Neural progenitor cell (in vitro differentiated cells): ENCODE measurements around the gene DBI. TPM values are rescaled to one million over a fixed set of nuclear protein-coding genes. Genes with fewer than 3 reads are reported as not detected.
A peak's percentile ranks its signal among the peaks of the same experiment; 100 is the strongest.

Source experiments
- DNase-seq: peaks from one replicate; pipeline ENCODE4 v3.0.0-alpha.2; 2016; ENCODE audit warnings: low spot score
- H2AFZ ChIP-seq: fragments of 200-600 bp; sonication (generic); replicated peaks from 2 replicates; pipeline ENCODE4 v1.6.1; 2016; ENCODE audit warnings: antibody characterized with exemption
- H3F3A ChIP-seq: fragments of 200-600 bp; sonication (generic); 2 replicates; pipeline ENCODE4 v1.6.1; 2016; ENCODE audit warnings: antibody characterized with exemption, low read depth
- H3K27ac ChIP-seq: fragments of 200-600 bp; sonication (generic); 2 replicates; pipeline ENCODE4 v1.5.1; 2016; ENCODE audit warnings: mild to moderate bottlenecking
- H3K27me3 ChIP-seq: fragments of 200-600 bp; sonication (generic); 2 replicates; pipeline ENCODE4 v1.6.1; 2016; ENCODE audit warnings: mild to moderate bottlenecking, moderate library complexity
- H3K36me3 ChIP-seq: fragments of 200-600 bp; sonication (generic); 2 replicates; pipeline ENCODE4 v1.5.1; 2016
- H3K4me1 ChIP-seq: fragments of 200-600 bp; sonication (generic); 2 replicates; pipeline ENCODE4 v1.6.1; 2016; ENCODE audit warnings: mixed run types
- H3K4me2 ChIP-seq: fragments of 200-600 bp; sonication (generic); 2 replicates; pipeline ENCODE4 v1.6.1; 2016
- H3K4me3 ChIP-seq: fragments of 200-600 bp; sonication (generic); 2 replicates; pipeline ENCODE4 v1.5.1; 2016
- H3K79me2 ChIP-seq: fragments of 200-600 bp; sonication (generic); 2 replicates; pipeline ENCODE4 v1.6.1; 2016; ENCODE audit warnings: low read depth
- H3K9ac ChIP-seq: fragments of 200-600 bp; sonication (generic); 2 replicates; pipeline ENCODE4 v1.6.1; 2016
- H3K9me3 ChIP-seq: fragments of 200-600 bp; sonication (generic); 2 replicates; pipeline ENCODE4 v1.5.1; 2016; ENCODE audit warnings: low read depth
- H4K20me1 ChIP-seq: fragments of 200-600 bp; sonication (generic); 2 replicates; pipeline ENCODE4 v1.6.1; 2016; ENCODE audit warnings: low read depth
- H3K27ac Mint-ChIP-seq: 3 replicates; pipeline ENCODE4 v1.8.0; 2021; ENCODE audit warnings: mixed read lengths
- H3K27me3 Mint-ChIP-seq: 2 replicates; pipeline ENCODE4 v1.8.0; 2022; ENCODE audit warnings: low read depth, mild to moderate bottlenecking, inconsistent platforms, moderate library complexity, mixed read lengths; ENCODE audit not compliant: insufficient read depth
- H3K36me3 Mint-ChIP-seq: 3 replicates; pipeline ENCODE4 v1.8.0; 2021; ENCODE audit warnings: mixed read lengths
- H3K4me1 Mint-ChIP-seq: 3 replicates; pipeline ENCODE4 v1.8.0; 2021; ENCODE audit warnings: mixed read lengths
- H3K4me3 Mint-ChIP-seq: 3 replicates; pipeline ENCODE4 v1.8.0; 2021; ENCODE audit warnings: mild to moderate bottlenecking, moderate library complexity, mixed read lengths
- H3K9me3 Mint-ChIP-seq: 3 replicates; pipeline ENCODE4 v1.8.0; 2020; ENCODE audit warnings: mixed read lengths
- CTCF ChIP-seq: fragments of 200-600 bp; sonication (generic); IDR thresholded peaks from 2 replicates; pipeline ENCODE4 v1.5.1; 2017; ENCODE audit warnings: antibody characterized with exemption, mild to moderate bottlenecking
- EZH2 ChIP-seq: fragments of 200-600 bp; sonication (generic); IDR thresholded peaks from 2 replicates; pipeline ENCODE4 v1.6.1; 2017; ENCODE audit warnings: antibody characterized with exemption, mild to moderate bottlenecking, moderate library complexity
- EZH2phosphoT487 ChIP-seq: fragments of 200-600 bp; sonication (generic); IDR thresholded peaks from 2 replicates; pipeline ENCODE4 v1.6.1; 2017; ENCODE audit warnings: antibody characterized with exemption
- total RNA-seq: library from RNA; depleted of rRNA; stranded (reverse); fragments of >200 nt; gene quantifications from 2 replicates; pipeline ENCODE4 v1.2.3, GENCODE V29; 2015; ENCODE audit warnings: low replicate concordance

Gene DBI
- total RNA-seq, 1 donor from 2014 or later: 238 TPM

GRCh38 chr2:119387381-119388129, 20.8 kb downstream of the DBI start:
- no peaks in the 10 kb centered on the region for H3K79me2 ChIP-seq
- Mint-ChIP-seq H3K4me1 (peaks cover 4% of the 10 kb centered on the region), H3K27ac (no peak overlapping the region), H3K4me3 (no peak overlapping the region), H3K36me3 (no peaks in the 10 kb centered on the region), H3K9me3 (no peaks in the 10 kb centered on the region), H3K27me3 (peaks cover 5% of the 10 kb centered on the region)
- H3K4me3 ChIP-seq: no peak overlapping the region
- no peaks in the 10 kb centered on the region for H3K4me1 ChIP-seq
- no peaks in the 10 kb centered on the region for H3K36me3 ChIP-seq
- DNase-seq: no peak
- no peaks in the 10 kb centered on the region for H3F3A ChIP-seq
- peak overlapping the region; percentile 48 for H2AFZ ChIP-seq
- H3K9ac ChIP-seq: no peak overlapping the region
- H4K20me1 ChIP-seq: no peaks in the 10 kb centered on the region
- H3K27ac ChIP-seq: no peak overlapping the region
- H3K27me3 ChIP-seq: no peaks in the 10 kb centered on the region
- H3K9me3 ChIP-seq: no peaks in the 10 kb centered on the region
- no peak for TF ChIP-seq EZH2phosphoT487
- H3K4me2 ChIP-seq: no peak overlapping the region

GRCh38 chr2:119389615-119390306, 23.0 kb downstream of the DBI start:
- no peaks in the 10 kb centered on the region for H3K9me3 ChIP-seq
- H3K4me2 ChIP-seq: no peak overlapping the region

GRCh38 chr2:119393971-119394748, 27.4 kb downstream of the DBI start:
- H3K27me3 Mint-ChIP-seq: peaks cover 3% of the 10 kb centered on the region
- no peaks in the 10 kb centered on the region for H3K79me2 ChIP-seq
- H3F3A ChIP-seq: no peaks in the 10 kb centered on the region
- H3K27me3 ChIP-seq: no peaks in the 10 kb centered on the region
- no peaks in the 10 kb centered on the region for H3K36me3 Mint-ChIP-seq
- no peak overlapping the region for H2AFZ ChIP-seq
- TF ChIP-seq EZH2phosphoT487 (no peak), EZH2 (no peak), CTCF (no peak)
- no peaks in the 10 kb centered on the region for H3K4me1 ChIP-seq
- no peak overlapping the region for H3K4me3 Mint-ChIP-seq
- H3K9ac ChIP-seq: no peak overlapping the region
- H3K4me1 Mint-ChIP-seq: peaks cover 3% of the 10 kb centered on the region
- no peak overlapping the region for H3K27ac Mint-ChIP-seq
- H3K4me3 ChIP-seq: no peak overlapping the region
- H3K36me3 ChIP-seq: no peaks in the 10 kb centered on the region
- H3K9me3 Mint-ChIP-seq: no peaks in the 10 kb centered on the region
- H3K4me2 ChIP-seq: no peak overlapping the region
- H4K20me1 ChIP-seq: no peaks in the 10 kb centered on the region
- H3K27ac ChIP-seq: no peak overlapping the region
- no peak for DNase-seq
- H3K9me3 ChIP-seq: no peaks in the 10 kb centered on the region

More at GRCh38 chr2:119389615-119390306, 23.0 kb downstream of the DBI start:
- TF ChIP-seq EZH2 (no peak), EZH2phosphoT487 (no peak), CTCF (no peak)
- H3K36me3 ChIP-seq: no peaks in the 10 kb centered on the region
- no peak for DNase-seq
- H3K79me2 ChIP-seq: no peaks in the 10 kb centered on the region
- H3K9ac ChIP-seq: no peak overlapping the region
- Mint-ChIP-seq H3K4me1 (peaks cover 4% of the 10 kb centered on the region), H3K36me3 (no peaks in the 10 kb centered on the region), H3K27me3 (peaks cover 5% of the 10 kb centered on the region), H3K9me3 (no peaks in the 10 kb centered on the region), H3K4me3 (no peak overlapping the region), H3K27ac (no peak overlapping the region)
- no peak overlapping the region for H3K4me3 ChIP-seq
- H4K20me1 ChIP-seq: no peaks in the 10 kb centered on the region
- no peaks in the 10 kb centered on the region for H3K27me3 ChIP-seq
- no peak overlapping the region for H3K27ac ChIP-seq
- no peak overlapping the region for H2AFZ ChIP-seq
- H3F3A ChIP-seq: no peaks in the 10 kb centered on the region
- no peaks in the 10 kb centered on the region for H3K4me1 ChIP-seq
